Chondrocyte (in vitro differentiated cells): Measurements from ENCODE around the gene SLC6A11. TPM values are rescaled to one million over a fixed set of nuclear protein-coding genes. Genes with fewer than 3 reads are reported as not detected.

Experiments used
- DNase-seq: peaks from one replicate; pipeline ENCODE4 v3.0.0; 2021; ENCODE audit warnings: mixed read lengths, low spot score
- H3K27ac Mint-ChIP-seq: one replicate; pipeline ENCODE4 v1.8.0; 2021; ENCODE audit warnings: mild to moderate bottlenecking, moderate library complexity, mixed read lengths; ENCODE audit not compliant: unreplicated experiment
- H3K27me3 Mint-ChIP-seq: 2 replicates; pipeline ENCODE4 v1.8.0; 2021; ENCODE audit warnings: low read depth, mixed read lengths
- H3K36me3 Mint-ChIP-seq: 2 replicates; pipeline ENCODE4 v1.8.0; 2021; ENCODE audit warnings: low read depth, mixed read lengths
- H3K4me1 Mint-ChIP-seq: 2 replicates; pipeline ENCODE4 v1.8.0; 2021; ENCODE audit warnings: low read depth, mild to moderate bottlenecking, mixed read lengths
- H3K4me3 Mint-ChIP-seq: one replicate; pipeline ENCODE4 v1.8.0; 2021; ENCODE audit warnings: mild to moderate bottlenecking, moderate library complexity, mixed read lengths; ENCODE audit not compliant: unreplicated experiment
- H3K9me3 Mint-ChIP-seq: 2 replicates; pipeline ENCODE4 v1.8.0; 2021; ENCODE audit warnings: low read depth, mixed read lengths
- CTCF ChIP-seq: fragments of 200-600 bp; sonication (generic); IDR thresholded peaks from 2 replicates; pipeline ENCODE4 v1.5.0; 2021; ENCODE audit warnings: antibody characterized with exemption, mild to moderate bottlenecking, moderate library complexity
- total RNA-seq: library from RNA; stranded (reverse); gene quantifications from 3 replicates; pipeline ENCODE4 v1.2.1, GENCODE V29; 2021

SLC6A11 gene
- total RNA-seq, 1 donor from 2014 or later, result not detected

GRCh38 chr3:10837849-10838248 lies 21.8 kb downstream of the SLC6A11 start:
- no peak for TF ChIP-seq CTCF
- Mint-ChIP-seq H3K27ac (no peak overlapping the region), H3K4me3 (no peak overlapping the region), H3K27me3 (peaks cover 72% of the 10 kb centered on the region), H3K36me3 (no peaks in the 10 kb centered on the region), H3K9me3 (no peaks in the 10 kb centered on the region), H3K4me1 (no peaks in the 10 kb centered on the region)
- no peak for DNase-seq

- Mint-ChIP-seq H3K27me3 (peaks cover 76% of the 10 kb centered on the region), H3K27ac (no peak overlapping the region), H3K9me3 (no peaks in the 10 kb centered on the region), H3K36me3 (no peaks in the 10 kb centered on the region), H3K4me1 (no peaks in the 10 kb centered on the region), H3K4me3 (no peak overlapping the region)
- no peak for TF ChIP-seq CTCF
- no peak for DNase-seq
These were observed 23.1 kb downstream of the SLC6A11 start for GRCh38 chr3:10839167-10839566.

DNA sequence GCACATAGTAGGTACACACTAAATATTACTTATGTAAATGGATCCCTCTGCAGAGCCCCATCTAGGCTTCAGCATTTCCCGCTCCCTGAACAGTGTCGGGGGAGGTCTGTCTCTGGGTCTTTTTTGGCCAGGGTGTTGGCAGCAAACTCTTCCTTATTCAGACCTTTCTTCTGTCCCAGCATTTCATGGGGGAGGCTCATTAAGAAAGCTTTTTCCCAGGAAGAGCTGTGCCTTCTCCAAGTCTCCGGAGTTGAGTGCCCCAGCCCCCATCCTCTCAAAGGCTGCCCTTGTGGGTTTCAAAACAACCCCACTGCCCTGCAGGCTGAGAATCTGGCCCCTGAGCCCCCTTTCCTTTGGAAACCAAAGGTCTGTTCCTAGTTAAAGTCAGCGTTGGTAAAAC lies 25.1 kb downstream of the SLC6A11 start:
- Mint-ChIP-seq H3K27me3 (peaks cover 74% of the 10 kb centered on the region), H3K4me1 (no peaks in the 10 kb centered on the region), H3K9me3 (no peaks in the 10 kb centered on the region), H3K4me3 (no peak overlapping the region), H3K27ac (no peak overlapping the region), H3K36me3 (no peaks in the 10 kb centered on the region)
- TF ChIP-seq CTCF, result no peak
- no peak for DNase-seq

DNA sequence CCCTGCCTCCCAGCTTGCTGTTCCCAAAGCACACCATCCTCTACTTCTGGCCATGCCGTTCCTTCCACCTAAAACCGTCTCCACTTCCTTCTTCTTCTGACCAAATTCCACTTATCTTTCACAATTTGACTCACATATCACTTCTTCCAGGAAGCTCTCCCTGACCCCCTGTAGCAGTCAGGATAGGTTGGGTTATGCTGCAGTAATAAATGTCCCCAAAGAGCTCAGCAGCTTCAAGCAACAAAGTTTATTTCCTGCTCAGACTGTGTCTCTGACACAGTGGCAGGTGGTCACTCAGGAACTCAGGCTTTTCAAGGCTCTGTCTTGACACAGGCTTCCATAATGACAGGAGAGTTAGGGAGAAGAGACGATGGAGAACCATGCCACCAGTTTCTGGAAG lies 27.4 kb downstream of the SLC6A11 start:
- no peak for TF ChIP-seq CTCF
- Mint-ChIP-seq H3K36me3 (no peaks in the 10 kb centered on the region), H3K4me3 (no peak overlapping the region)

GRCh38 chr3:10845001-10845761 lies 29.2 kb downstream of the SLC6A11 start:
- no peak for TF ChIP-seq CTCF
- peaks cover 70% of the 10 kb centered on the region for H3K27me3 Mint-ChIP-seq
- no peak overlapping the region for H3K27ac Mint-ChIP-seq
- H3K9me3 Mint-ChIP-seq, result no peaks in the 10 kb centered on the region
- no peaks in the 10 kb centered on the region for H3K36me3 Mint-ChIP-seq
- H3K4me1 Mint-ChIP-seq, result no peaks in the 10 kb centered on the region
- DNase-seq, result no peak
- no peak overlapping the region for H3K4me3 Mint-ChIP-seq

More for the DNA sequence above, 27.4 kb downstream of the SLC6A11 start:
- no peaks in the 10 kb centered on the region for H3K9me3 Mint-ChIP-seq
- peaks cover 77% of the 10 kb centered on the region for H3K27me3 Mint-ChIP-seq
- no peaks in the 10 kb centered on the region for H3K4me1 Mint-ChIP-seq
- DNase-seq, result no peak
- H3K27ac Mint-ChIP-seq, result no peak overlapping the region
